ENCODE results near the gene CNTNAP2.

Gene CNTNAP2

DNA sequence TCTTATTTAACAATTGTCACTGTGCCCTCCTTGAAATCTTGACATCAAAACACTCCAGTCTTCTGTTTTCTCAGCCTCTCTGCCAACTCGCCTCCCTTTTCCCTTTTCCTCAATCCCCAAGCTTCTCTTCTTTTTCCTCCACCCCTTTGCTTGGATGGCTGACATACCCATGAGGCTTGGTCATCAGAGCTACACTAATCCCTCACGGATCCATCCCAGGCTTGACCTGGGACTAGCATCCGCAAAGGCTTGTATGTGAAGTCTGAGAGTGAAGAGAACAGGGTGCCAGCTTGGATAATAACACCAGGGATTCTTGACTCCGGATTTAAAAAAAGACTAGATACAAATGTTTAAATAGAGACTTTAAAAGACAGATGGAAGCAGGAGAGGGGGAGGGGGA, 2045.2 kb downstream of the CNTNAP2 start (continued):
- TF ChIP-seq ZNF76 (tag by site-specific recombination; IDR thresholded peaks at IDR 0.05; ENCODE audit: borderline replicate concordance, low read depth) (no peak), ZSCAN30 (tag by site-specific recombination; IDR thresholded peaks at IDR 0.05) (no peak), ZBTB20 (tag by site-specific recombination; IDR thresholded peaks at IDR 0.05) (no peak), MYNN (tag by site-specific recombination; IDR thresholded peaks at IDR 0.05; ENCODE audit: borderline replicate concordance) (no peak)
- TF ChIP-seq, protein P1, sequence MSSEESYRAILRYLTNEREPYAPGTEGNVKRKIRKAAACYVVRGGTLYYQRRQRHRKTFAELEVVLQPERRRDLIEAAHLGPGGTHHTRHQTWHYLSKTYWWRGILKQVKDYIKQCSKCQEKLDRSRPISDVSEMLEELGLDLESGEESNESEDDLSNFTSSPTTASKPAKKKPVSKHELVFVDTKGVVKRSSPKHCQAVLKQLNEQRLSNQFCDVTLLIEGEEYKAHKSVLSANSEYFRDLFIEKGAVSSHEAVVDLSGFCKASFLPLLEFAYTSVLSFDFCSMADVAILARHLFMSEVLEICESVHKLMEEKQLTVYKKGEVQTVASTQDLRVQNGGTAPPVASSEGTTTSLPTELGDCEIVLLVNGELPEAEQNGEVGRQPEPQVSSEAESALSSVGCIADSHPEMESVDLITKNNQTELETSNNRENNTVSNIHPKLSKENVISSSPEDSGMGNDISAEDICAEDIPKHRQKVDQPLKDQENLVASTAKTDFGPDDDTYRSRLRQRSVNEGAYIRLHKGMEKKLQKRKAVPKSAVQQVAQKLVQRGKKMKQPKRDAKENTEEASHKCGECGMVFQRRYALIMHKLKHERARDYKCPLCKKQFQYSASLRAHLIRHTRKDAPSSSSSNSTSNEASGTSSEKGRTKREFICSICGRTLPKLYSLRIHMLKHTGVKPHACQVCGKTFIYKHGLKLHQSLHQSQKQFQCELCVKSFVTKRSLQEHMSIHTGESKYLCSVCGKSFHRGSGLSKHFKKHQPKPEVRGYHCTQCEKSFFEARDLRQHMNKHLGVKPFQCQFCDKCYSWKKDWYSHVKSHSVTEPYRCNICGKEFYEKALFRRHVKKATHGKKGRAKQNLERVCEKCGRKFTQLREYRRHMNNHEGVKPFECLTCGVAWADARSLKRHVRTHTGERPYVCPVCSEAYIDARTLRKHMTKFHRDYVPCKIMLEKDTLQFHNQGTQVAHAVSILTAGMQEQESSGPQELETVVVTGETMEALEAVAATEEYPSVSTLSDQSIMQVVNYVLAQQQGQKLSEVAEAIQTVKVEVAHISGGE (tag by site-specific recombination; conservative IDR thresholded peaks at IDR 0.05; ENCODE audit: low read depth): no peak

DNA sequence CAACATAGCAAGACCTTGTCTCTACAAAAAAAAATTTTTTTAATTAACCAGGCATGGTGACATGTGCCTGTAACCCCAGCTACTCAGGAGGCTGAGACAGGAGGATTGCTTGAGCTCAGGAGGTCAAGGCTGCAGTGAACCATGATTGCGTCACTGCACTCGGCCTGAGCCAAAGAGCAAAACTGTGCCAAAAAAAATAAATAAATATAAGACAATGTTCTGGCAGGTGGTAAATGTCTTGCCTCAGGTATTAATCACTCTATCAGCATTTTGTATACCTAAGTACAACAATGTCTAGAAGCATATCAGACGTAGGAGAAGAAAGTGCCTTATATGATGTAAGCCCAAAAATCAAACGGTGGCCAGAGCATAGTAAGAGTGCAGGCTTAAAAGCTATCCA, 2046.2 kb downstream of the CNTNAP2 start:
- no peaks in the 10 kb centered on the region for H3K9me3 ChIP-seq (ENCODE audit: control insufficient read depth, insufficient read depth, low read depth, low read length)
- no peaks in the 10 kb centered on the region for H3K4me1 ChIP-seq (ENCODE audit: control insufficient read depth, insufficient read depth, low read length)
- POLR2A ChIA-PET: no interaction called here
- H3K36me3 ChIP-seq (ENCODE audit: control insufficient read depth in 2 of 2, insufficient read depth in 1 of 2, low read length in 2 of 2): no peaks in the 10 kb centered on the region
- TF ChIP-seq OVOL3 (tag by site-specific recombination; IDR thresholded peaks at IDR 0.05) (no peak), ZNF416 (tag by site-specific recombination; IDR thresholded peaks at IDR 0.05) (no peak), ZNF530 (tag by site-specific recombination; IDR thresholded peaks at IDR 0.05; ENCODE audit: low read depth) (no peak), ZNF549 (tag by site-specific recombination; IDR thresholded peaks at IDR 0.05) (no peak), ZBTB7A (tag by site-specific recombination; IDR thresholded peaks at IDR 0.05; ENCODE audit: low read depth) (no peak), ZNF114 (tag by site-specific recombination; IDR thresholded peaks at IDR 0.05) (no peak), ZNF155 (tag by site-specific recombination; IDR thresholded peaks at IDR 0.05) (no peak), ZBTB8A (tag by site-specific recombination; IDR thresholded peaks at IDR 0.05) (no peak)
- H3K4me3 ChIP-seq (ENCODE audit: low read depth, low read length): no peak overlapping the region
- no peak overlapping the region for H3K27ac ChIP-seq (ENCODE audit: extremely low read depth, low read depth, low read length)
- CTCF ChIA-PET: interaction anchor here (0.6 to 3.0 kb wide), 3 partner anchors 20 to 643 kb away, joined by 4 to 13 read pairs (median 4); no protein-coding TSS in a partner anchor

DNA sequence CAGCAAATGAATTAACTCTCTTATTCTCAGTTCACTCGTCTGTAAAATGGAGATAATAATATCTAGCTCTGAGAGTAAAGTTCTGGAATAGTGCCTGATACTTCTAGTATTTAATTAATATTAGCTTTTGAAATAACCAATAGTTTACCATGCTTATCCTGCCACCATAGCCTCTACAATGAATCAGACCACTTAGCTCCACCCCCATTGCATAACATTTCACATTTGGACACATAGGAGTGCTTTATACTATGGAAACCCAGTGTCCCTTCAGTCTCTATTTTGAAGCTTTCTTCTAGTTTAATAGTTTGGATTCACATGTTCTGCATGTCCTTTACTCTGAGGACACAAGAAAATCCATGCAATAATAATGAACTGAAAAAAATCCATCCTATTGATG, 2046.6 kb downstream of the CNTNAP2 start:
- no peaks in the 10 kb centered on the region for H3K9me3 ChIP-seq (ENCODE audit: control insufficient read depth, insufficient read depth, low read depth, low read length)
- H3K4me3 ChIP-seq (ENCODE audit: low read depth, low read length): no peak overlapping the region
- H3K27ac ChIP-seq (ENCODE audit: extremely low read depth, low read depth, low read length): no peak overlapping the region
- CTCF ChIA-PET: interaction anchor here (3.0 kb wide), 1 partner anchor 20 kb away, joined by 13 read pairs; no protein-coding TSS in a partner anchor
- no peaks in the 10 kb centered on the region for H3K4me1 ChIP-seq (ENCODE audit: control insufficient read depth, insufficient read depth, low read length)
- POLR2A ChIA-PET: no interaction called here
- H3K36me3 ChIP-seq (ENCODE audit: control insufficient read depth in 2 of 2, insufficient read depth in 1 of 2, low read length in 2 of 2): no peaks in the 10 kb centered on the region
- TF ChIP-seq HOXC10 (CRISPR knock-in tag; IDR thresholded peaks at IDR 0.05): no peak
- TF ChIP-seq ZBTB20 (tag by site-specific recombination; IDR thresholded peaks at IDR 0.05): no peak
- no peak for TF ChIP-seq ZNF24 (tag by site-specific recombination; IDR thresholded peaks at IDR 0.05)
- TF ChIP-seq ZSCAN16 (tag by site-specific recombination; IDR thresholded peaks at IDR 0.05): no peak
- TF ChIP-seq MZF1 (tag by site-specific recombination; IDR thresholded peaks at IDR 0.05; ENCODE audit: borderline replicate concordance): no peak
- TF ChIP-seq ZNF626 (tag by site-specific recombination; IDR thresholded peaks at IDR 0.05): no peak
- no peak for TF ChIP-seq ZNF140 (tag by site-specific recombination; IDR thresholded peaks at IDR 0.05)
- TF ChIP-seq, protein P2, sequence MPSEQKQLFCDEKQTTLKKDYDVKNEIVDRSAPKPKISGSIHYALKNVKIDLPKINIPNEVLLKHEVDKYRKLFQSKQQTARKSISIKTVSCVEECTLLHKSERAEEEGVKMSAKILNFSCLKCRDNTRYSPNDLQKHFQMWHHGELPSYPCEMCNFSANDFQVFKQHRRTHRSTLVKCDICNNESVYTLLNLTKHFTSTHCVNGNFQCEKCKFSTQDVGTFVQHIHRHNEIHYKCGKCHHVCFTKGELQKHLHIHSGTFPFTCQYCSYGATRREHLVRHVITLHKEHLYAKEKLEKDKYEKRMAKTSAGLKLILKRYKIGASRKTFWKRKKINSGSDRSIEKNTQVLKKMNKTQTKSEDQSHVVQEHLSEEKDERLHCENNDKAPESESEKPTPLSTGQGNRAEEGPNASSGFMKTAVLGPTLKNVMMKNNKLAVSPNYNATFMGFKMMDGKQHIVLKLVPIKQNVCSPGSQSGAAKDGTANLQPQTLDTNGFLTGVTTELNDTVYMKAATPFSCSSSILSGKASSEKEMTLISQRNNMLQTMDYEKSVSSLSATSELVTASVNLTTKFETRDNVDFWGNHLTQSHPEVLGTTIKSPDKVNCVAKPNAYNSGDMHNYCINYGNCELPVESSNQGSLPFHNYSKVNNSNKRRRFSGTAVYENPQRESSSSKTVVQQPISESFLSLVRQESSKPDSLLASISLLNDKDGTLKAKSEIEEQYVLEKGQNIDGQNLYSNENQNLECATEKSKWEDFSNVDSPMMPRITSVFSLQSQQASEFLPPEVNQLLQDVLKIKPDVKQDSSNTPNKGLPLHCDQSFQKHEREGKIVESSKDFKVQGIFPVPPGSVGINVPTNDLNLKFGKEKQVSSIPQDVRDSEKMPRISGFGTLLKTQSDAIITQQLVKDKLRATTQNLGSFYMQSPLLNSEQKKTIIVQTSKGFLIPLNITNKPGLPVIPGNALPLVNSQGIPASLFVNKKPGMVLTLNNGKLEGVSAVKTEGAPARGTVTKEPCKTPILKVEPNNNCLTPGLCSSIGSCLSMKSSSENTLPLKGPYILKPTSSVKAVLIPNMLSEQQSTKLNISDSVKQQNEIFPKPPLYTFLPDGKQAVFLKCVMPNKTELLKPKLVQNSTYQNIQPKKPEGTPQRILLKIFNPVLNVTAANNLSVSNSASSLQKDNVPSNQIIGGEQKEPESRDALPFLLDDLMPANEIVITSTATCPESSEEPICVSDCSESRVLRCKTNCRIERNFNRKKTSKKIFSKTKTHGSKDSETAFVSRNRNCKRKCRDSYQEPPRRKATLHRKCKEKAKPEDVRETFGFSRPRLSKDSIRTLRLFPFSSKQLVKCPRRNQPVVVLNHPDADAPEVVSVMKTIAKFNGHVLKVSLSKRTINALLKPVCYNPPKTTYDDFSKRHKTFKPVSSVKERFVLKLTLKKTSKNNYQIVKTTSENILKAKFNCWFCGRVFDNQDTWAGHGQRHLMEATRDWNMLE (tag by site-specific recombination; conservative IDR thresholded peaks at IDR 0.05; ENCODE audit: low read depth): no peak
- no peak for TF ChIP-seq ZNF146 (tag by site-specific recombination; IDR thresholded peaks at IDR 0.05)
- TF ChIP-seq, protein P3, sequence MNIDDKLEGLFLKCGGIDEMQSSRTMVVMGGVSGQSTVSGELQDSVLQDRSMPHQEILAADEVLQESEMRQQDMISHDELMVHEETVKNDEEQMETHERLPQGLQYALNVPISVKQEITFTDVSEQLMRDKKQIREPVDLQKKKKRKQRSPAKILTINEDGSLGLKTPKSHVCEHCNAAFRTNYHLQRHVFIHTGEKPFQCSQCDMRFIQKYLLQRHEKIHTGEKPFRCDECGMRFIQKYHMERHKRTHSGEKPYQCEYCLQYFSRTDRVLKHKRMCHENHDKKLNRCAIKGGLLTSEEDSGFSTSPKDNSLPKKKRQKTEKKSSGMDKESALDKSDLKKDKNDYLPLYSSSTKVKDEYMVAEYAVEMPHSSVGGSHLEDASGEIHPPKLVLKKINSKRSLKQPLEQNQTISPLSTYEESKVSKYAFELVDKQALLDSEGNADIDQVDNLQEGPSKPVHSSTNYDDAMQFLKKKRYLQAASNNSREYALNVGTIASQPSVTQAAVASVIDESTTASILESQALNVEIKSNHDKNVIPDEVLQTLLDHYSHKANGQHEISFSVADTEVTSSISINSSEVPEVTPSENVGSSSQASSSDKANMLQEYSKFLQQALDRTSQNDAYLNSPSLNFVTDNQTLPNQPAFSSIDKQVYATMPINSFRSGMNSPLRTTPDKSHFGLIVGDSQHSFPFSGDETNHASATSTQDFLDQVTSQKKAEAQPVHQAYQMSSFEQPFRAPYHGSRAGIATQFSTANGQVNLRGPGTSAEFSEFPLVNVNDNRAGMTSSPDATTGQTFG (tag by site-specific recombination; IDR thresholded peaks at IDR 0.05; ENCODE audit: borderline replicate concordance): no peak
- TF ChIP-seq, protein P4, sequence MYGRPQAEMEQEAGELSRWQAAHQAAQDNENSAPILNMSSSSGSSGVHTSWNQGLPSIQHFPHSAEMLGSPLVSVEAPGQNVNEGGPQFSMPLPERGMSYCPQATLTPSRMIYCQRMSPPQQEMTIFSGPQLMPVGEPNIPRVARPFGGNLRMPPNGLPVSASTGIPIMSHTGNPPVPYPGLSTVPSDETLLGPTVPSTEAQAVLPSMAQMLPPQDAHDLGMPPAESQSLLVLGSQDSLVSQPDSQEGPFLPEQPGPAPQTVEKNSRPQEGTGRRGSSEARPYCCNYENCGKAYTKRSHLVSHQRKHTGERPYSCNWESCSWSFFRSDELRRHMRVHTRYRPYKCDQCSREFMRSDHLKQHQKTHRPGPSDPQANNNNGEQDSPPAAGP (tag by site-specific recombination; IDR thresholded peaks at IDR 0.05): no peak
